MCF 10A (cell line): ENCODE results near the gene PRDM8. TPM values are rescaled to one million over a fixed set of nuclear protein-coding genes. Genes with fewer than 3 reads are reported as not detected.
A peak's percentile ranks its signal among the peaks of the same experiment; 100 is the strongest.

ENCODE experiments used
- BruUV-seq: library from RNA; stranded (reverse); fragments of 400-500 nt; replicated peaks from 2 replicates; lab custom pipeline; 2021; lab: Mats Ljungman, UMichigan
- CTCF ChIA-PET: fragments of 300-600 bp; sonication (Branson Sonifier 250); formaldehyde crosslinking; extraction: SDS; loops from one replicate; lab custom pipeline; 2021; ENCODE audit warnings: antibody characterized with exemption, inconsistent platforms; lab: Yijun Ruan, JAX
- POLR2A ChIA-PET: fragments of 300-600, 350-650 bp; sonication (Branson Sonifier 250); formaldehyde crosslinking; extraction: SDS; loops from one replicate; lab custom pipeline; 2020; ENCODE audit warnings: antibody characterized with exemption, inconsistent platforms; lab: Yijun Ruan, JAX
- DNase-seq: peaks from one replicate; pipeline ENCODE4 v3.0.0-alpha.2; 2018; ENCODE audit not compliant: unreplicated experiment
- H3K27ac Mint-ChIP-seq: one replicate; pipeline ENCODE4 v1.8.0; 2022; ENCODE audit warnings: mild to moderate bottlenecking, low read depth, mixed read lengths; ENCODE audit not compliant: unreplicated experiment
- H3K27me3 Mint-ChIP-seq: one replicate; pipeline ENCODE4 v1.8.0; 2022; ENCODE audit warnings: mixed read lengths; ENCODE audit not compliant: insufficient read depth, unreplicated experiment
- H3K36me3 Mint-ChIP-seq: one replicate; pipeline ENCODE4 v1.8.0; 2022; ENCODE audit warnings: mild to moderate bottlenecking, moderate library complexity, mixed read lengths; ENCODE audit not compliant: insufficient read depth, unreplicated experiment
- H3K4me1 Mint-ChIP-seq: one replicate; pipeline ENCODE4 v1.8.0; 2022; ENCODE audit warnings: mixed read lengths; ENCODE audit not compliant: insufficient read depth, unreplicated experiment
- H3K4me3 Mint-ChIP-seq: one replicate; pipeline ENCODE4 v1.8.0; 2022; ENCODE audit warnings: mild to moderate bottlenecking, moderate library complexity, mixed read lengths; ENCODE audit not compliant: unreplicated experiment
- H3K9me3 Mint-ChIP-seq: one replicate; pipeline ENCODE4 v1.8.0; 2022; ENCODE audit warnings: mixed read lengths; ENCODE audit not compliant: unreplicated experiment
- CTCF ChIP-seq: fragments of 200-600 bp; IDR thresholded peaks from one replicate; pipeline ENCODE4 v1.8.0; 2022; ENCODE audit warnings: antibody characterized with exemption, mild to moderate bottlenecking; ENCODE audit not compliant: unreplicated experiment
- intact Hi-C: fragments of 100-400 bp; cut with micrococcal nuclease; formaldehyde crosslinking; loops from 2 replicates; pipeline ENCODE4 v1.14.1; 2022
- total RNA-seq: library from RNA; stranded (reverse); gene quantifications from 2 replicates; pipeline ENCODE4 v1.2.3, GENCODE V29; 2022

Gene PRDM8
- total RNA-seq, 1 experiment from 2014 or later: 4.9 TPM

- Mint-ChIP-seq H3K9me3 (no peaks in the 10 kb centered on the region), H3K27ac (no peak overlapping the region), H3K4me3 (no peak overlapping the region), H3K36me3 (no peaks in the 10 kb centered on the region), H3K27me3 (no peaks in the 10 kb centered on the region), H3K4me1 (peaks cover 5% of the 10 kb centered on the region)
- no peak for DNase-seq
- BruUV-seq: no TSS peak
- ChIA-PET POLR2A (no interaction called here), CTCF (interaction anchor here (0.6 to 4.6 kb wide), 13 partner anchors 12 to 1268 kb away, joined by 3 to 56 read pairs (median 4); partner anchors contain the start of gene FGF5)
- TF ChIP-seq CTCF: no peak
- intact Hi-C loops: loop anchor here (5.0 kb wide), 2 partner anchors 118 to 833 kb away; partner anchors contain the start of gene CFAP299
These were observed 22.2 kb downstream of the PRDM8 start for GRCh38 chr4:80219301-80220025.

GRCh38 chr4:80220711-80221110 lies 23.4 kb downstream of the PRDM8 start:
- POLR2A ChIA-PET: interaction anchor here (1.5 to 1.9 kb wide), 2 partner anchors 102 to 115 kb away, joined by 4 to 6 read pairs; partner anchors contain the start of gene CFAP299
- CTCF ChIA-PET: interaction anchor here (0.5 to 4.6 kb wide), 22 partner anchors 9 to 1278 kb away, joined by 3 to 56 read pairs (median 4); no protein-coding TSS in a partner anchor
- Mint-ChIP-seq H3K27me3 (no peaks in the 10 kb centered on the region), H3K4me1 (no peaks in the 10 kb centered on the region), H3K36me3 (no peaks in the 10 kb centered on the region), H3K9me3 (no peaks in the 10 kb centered on the region), H3K4me3 (no peak overlapping the region), H3K27ac (no peak overlapping the region)
- TF ChIP-seq CTCF: no peak
- DNase-seq: no peak
- BruUV-seq: no TSS peak
- intact Hi-C loops: loop anchor here (1.0 to 5.0 kb wide), 3 partner anchors 102 to 832 kb away; partner anchors contain the start of gene CFAP299

- no peaks in the 10 kb centered on the region for H3K9me3 Mint-ChIP-seq
- DNase-seq: peak; percentile 34
- POLR2A ChIA-PET: interaction anchor here (1.5 to 1.9 kb wide), 2 partner anchors 101 to 114 kb away, joined by 4 to 6 read pairs; partner anchors contain the start of gene CFAP299
- intact Hi-C loops: loop anchor here (1.0 to 5.0 kb wide), 3 partner anchors 101 to 831 kb away; partner anchors contain the start of gene CFAP299
- no peak overlapping the region for H3K27ac Mint-ChIP-seq
- BruUV-seq: no TSS peak
- H3K4me1 Mint-ChIP-seq: no peaks in the 10 kb centered on the region
- CTCF ChIA-PET: interaction anchor here (0.5 to 4.6 kb wide), 17 partner anchors 10 to 1278 kb away, joined by 3 to 56 read pairs (median 4); partner anchors contain the start of gene CFAP299
- peak; percentile 23 for TF ChIP-seq CTCF
- no peaks in the 10 kb centered on the region for H3K36me3 Mint-ChIP-seq
- no peaks in the 10 kb centered on the region for H3K27me3 Mint-ChIP-seq
- no peak overlapping the region for H3K4me3 Mint-ChIP-seq
These were observed 23.9 kb downstream of the PRDM8 start for GRCh38 chr4:80221161-80221560.

GRCh38 chr4:80225595-80225994 lies 28.3 kb downstream of the PRDM8 start:
- intact Hi-C loops: no loop called here
- no peak for TF ChIP-seq CTCF
- Mint-ChIP-seq H3K36me3 (no peaks in the 10 kb centered on the region), H3K27me3 (no peaks in the 10 kb centered on the region), H3K4me1 (no peaks in the 10 kb centered on the region), H3K27ac (no peak overlapping the region), H3K4me3 (no peak overlapping the region), H3K9me3 (no peaks in the 10 kb centered on the region)
- ChIA-PET CTCF (interaction anchor here (0.8 to 2.7 kb wide), 2 partner anchors 12 to 97 kb away, joined by 3 to 13 read pairs; no protein-coding TSS in a partner anchor), POLR2A (no interaction called here)
- BruUV-seq: no TSS peak
- no peak for DNase-seq
